ENCODE data around the gene FAM89B.

FAM89B gene

GRCh38 chr11:65554842-65555430 is 17.4 kb upstream of the FAM89B start:
- DNase-seq (ENCODE audit: low read depth): no peak
- TF ChIP-seq POLR2A (IDR thresholded peaks at IDR 0.05; ENCODE audit: extremely low read depth, insufficient read length) (no peak), CTCF (IDR thresholded peaks at IDR 0.05; ENCODE audit: low read depth, low read length) (no peak), MYC (IDR thresholded peaks at IDR 0.05; ENCODE audit: low read depth, low read length) (no peak), MAX (IDR thresholded peaks at IDR 0.05; ENCODE audit: low read depth, low read length) (no peak)
- H3K4me3 ChIP-seq (ENCODE audit: low read depth, low read length): no peak overlapping the region

- peak; percentile 69 for DNase-seq (ENCODE audit: low read depth)
- no peak overlapping the region for H3K4me3 ChIP-seq (ENCODE audit: low read depth, low read length)
- TF ChIP-seq POLR2A (IDR thresholded peaks at IDR 0.05; ENCODE audit: extremely low read depth, insufficient read length) (no peak), MYC (IDR thresholded peaks at IDR 0.05; ENCODE audit: low read depth, low read length) (no peak), CTCF (IDR thresholded peaks at IDR 0.05; ENCODE audit: low read depth, low read length) (no peak), MAX (IDR thresholded peaks at IDR 0.05; ENCODE audit: low read depth, low read length) (no peak)
These were observed 16.6 kb upstream of the FAM89B start for GRCh38 chr11:65555693-65556231.

- no peak overlapping the region for H3K4me3 ChIP-seq (ENCODE audit: low read depth, low read length)
- DNase-seq (ENCODE audit: low read depth): no peak
- no peak for TF ChIP-seq MYC (IDR thresholded peaks at IDR 0.05; ENCODE audit: low read depth, low read length)
- TF ChIP-seq POLR2A (IDR thresholded peaks at IDR 0.05; ENCODE audit: extremely low read depth, insufficient read length): no peak
- no peak for TF ChIP-seq MAX (IDR thresholded peaks at IDR 0.05; ENCODE audit: low read depth, low read length)
- no peak for TF ChIP-seq CTCF (IDR thresholded peaks at IDR 0.05; ENCODE audit: low read depth, low read length)
These were observed 15.7 kb upstream of the FAM89B start for GRCh38 chr11:65556470-65557279.

- DNase-seq (ENCODE audit: low read depth): no peak
- H3K4me3 ChIP-seq (ENCODE audit: low read depth, low read length): no peak overlapping the region
- TF ChIP-seq POLR2A (IDR thresholded peaks at IDR 0.05; ENCODE audit: extremely low read depth, insufficient read length) (no peak), CTCF (IDR thresholded peaks at IDR 0.05; ENCODE audit: low read depth, low read length) (no peak), MAX (IDR thresholded peaks at IDR 0.05; ENCODE audit: low read depth, low read length) (no peak), MYC (IDR thresholded peaks at IDR 0.05; ENCODE audit: low read depth, low read length) (no peak)
These were observed 14.9 kb upstream of the FAM89B start for GRCh38 chr11:65557280-65558001.

GRCh38 chr11:65558002-65558929 is 14.1 kb upstream of the FAM89B start, which contains the start of gene LTBP3:
LTBP3 (minus strand) TSS chr11:65558359; CDS start chr11:65557959, 400 bp downstream.
- H3K4me3 ChIP-seq (ENCODE audit: low read depth, low read length): no peak within 1 kb of the TSS
- DNase-seq (ENCODE audit: low read depth): peak; percentile 69
- TF ChIP-seq MYC (IDR thresholded peaks at IDR 0.05; ENCODE audit: low read depth, low read length) (no peak), CTCF (IDR thresholded peaks at IDR 0.05; ENCODE audit: low read depth, low read length) (no peak), POLR2A (IDR thresholded peaks at IDR 0.05; ENCODE audit: extremely low read depth, insufficient read length) (no peak), MAX (IDR thresholded peaks at IDR 0.05; ENCODE audit: low read depth, low read length) (no peak)

All from NB4 (cell line).